GM21619 (cell line): ENCODE results near the gene PPM1E.
"Not testable (repeated sequence)": the region's sequence is repeated elsewhere in the genome, so short reads cannot be mapped to it uniquely, and the experiment has no call there.

Experiments used
- ATAC-seq: cut with Tn5 transposase; IDR thresholded peaks from one replicate; pipeline ENCODE4 v1.9.1; 2021; ENCODE audit not compliant: unreplicated experiment

Gene PPM1E

DNA sequence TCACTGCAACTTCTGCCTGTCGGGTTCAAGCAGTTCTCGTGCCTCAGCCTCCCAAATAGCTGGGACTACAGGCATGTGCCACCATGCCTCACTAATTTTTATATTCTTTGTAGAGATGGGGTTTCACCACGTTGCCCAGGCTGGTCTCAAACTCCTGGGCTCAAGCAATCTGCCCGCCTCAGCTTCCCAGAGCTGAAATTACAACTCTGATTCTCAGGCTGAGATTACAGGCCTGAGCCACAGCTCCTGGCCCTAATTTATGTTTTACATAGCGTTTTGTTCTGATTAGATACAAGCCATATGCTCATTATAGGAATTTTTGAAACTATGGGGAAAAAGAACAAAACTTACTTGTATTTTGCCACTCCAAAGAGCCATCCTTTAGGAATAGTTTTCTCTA lies 22.8 kb downstream of the PPM1E start:
- not testable (repeated sequence) for ATAC-seq

DNA sequence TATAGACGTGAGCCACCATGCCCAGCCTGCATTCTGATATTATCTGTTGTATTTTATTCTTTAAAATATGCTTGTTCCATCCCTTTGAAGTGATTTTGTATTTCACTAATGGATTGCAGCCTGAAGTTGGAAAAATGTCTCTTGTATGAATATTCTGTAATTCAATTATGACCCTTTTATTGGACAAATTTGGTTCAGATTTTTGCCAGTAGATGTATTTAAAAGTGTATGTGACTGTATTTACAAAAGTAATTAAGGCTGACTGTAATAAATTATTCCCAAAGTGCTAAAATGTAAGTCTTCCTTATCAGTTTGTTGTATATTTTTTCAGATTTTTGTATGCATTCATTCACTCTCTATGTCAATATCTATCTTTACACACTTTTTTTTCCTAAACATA lies 23.8 kb downstream of the PPM1E start:
- ATAC-seq: no peak

DNA sequence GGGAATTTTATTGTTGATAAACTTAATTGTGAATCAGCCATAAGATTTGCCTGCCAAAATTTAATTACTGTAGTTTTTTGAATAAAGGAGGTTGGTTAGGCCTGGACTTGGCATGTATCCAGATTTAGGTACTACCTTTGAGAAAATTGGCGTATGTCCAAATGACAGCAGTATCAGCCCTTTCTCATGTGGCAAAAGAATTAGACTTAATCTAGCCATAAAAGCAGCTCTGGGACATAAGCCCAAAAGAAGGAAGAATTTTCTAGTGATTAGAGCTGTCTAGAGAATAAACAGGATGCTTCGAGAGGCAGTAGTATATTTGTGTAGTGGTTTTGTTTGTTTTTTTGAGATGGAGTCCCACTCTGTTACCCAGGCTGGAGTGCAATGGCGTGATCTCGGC lies 27.7 kb downstream of the PPM1E start:
- ATAC-seq: no peak

DNA sequence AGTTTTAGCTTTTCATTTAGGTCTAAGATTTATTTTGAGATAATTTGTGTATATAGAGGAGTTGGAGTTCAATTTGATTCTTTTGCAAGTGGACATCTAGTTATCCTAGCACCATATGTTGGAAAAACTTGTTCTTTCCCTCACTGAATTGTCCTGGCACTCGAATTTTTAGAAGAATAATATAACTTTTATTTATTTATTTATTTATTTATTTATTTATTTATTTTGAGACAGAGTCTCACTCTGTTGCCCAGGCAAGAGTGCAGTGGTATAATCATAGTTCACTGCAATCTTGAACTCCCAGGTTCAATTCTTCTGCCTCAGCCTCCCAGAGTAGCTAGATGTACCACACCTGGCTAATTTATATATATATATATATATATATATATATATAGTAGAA lies 29.4 kb downstream of the PPM1E start:
- ATAC-seq: no peak

DNA sequence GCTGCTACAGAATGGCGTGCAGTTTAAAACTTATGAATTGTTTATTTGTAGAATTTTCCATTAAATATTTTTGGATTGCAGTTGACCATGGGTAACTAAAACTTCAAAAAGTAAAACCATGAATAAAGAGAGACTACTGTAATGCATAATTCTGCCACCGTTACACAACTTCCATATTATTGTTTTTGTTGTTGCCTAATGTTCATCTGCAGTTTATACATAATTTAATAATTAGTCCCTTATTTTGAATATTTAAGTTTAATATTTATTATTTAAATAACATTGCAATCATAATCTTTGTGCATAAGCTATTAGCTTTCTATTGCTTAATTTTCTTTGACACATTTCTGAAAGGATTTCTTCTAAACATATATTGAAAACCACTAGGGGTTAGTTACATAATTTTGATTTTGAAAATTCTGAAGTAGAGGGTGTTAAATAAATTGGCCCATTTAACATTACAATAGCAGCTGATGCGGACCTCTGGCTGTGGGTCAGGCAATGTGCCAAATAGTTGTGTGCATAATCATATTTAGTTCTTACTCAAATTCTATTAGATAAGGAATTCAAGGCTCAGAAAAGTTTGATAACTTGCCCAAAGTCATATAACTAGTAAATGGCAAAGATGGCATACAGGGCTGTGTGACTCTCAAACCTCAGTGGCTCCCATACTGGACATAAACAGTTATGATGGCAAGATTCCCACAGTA lies 31.1 kb downstream of the PPM1E start:
- no peak for ATAC-seq

DNA sequence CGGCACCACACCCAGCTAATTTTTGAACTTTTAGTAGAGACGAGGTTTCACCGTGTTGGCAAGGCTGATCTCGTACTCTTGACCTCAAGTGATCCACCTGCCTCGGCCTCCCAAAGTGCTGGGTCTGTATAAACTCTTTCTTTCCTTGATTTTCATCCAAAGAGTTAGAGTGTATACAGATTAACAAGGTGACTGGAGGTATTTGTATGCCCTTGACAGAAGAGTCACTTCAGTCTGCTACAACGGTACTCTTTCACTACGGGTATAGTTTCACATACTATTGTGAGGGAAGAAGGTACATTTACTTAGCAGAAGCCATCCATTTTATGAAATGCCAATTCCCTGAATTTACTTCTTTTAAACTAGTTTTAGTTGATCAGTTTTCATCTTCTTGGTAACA lies 32.5 kb downstream of the PPM1E start:
- no peak for ATAC-seq

DNA sequence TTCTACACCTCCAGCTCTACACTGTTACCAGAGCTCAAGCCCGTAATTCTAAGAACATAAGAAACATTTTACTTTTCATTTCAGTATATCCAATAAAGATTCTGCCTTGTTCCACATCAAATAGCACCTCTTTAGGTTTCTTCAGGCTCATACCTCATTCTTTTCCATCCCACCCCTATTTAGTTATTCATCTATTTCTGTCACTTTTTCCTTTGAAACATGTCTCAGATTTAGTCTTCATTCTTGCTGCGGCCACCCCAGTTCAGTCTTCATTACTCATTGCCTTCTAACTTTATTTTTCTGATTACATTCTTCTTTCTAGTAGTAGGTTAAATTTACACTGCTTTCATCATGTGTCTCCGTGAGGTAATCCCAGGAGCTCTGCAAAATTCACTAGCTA lies 33.5 kb downstream of the PPM1E start:
- ATAC-seq: no peak

DNA sequence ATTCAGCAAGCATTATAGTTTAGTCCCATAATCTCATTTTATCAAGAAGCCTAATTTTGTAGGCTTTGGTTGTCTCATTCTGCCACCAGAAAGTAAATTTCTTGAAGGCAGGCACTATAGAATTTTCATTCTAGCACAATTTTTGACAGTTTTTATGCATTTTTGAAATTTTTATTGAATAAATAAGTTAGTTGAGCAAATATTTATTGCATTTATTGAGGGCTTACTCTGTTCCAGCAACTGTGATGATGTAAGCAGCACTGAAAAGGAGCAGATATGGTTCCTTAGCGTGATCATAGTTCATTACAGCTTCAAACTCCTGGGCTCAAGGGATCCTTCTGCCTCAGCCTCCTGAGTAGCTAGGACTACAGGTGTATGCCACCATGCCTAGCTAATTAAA lies 34.2 kb downstream of the PPM1E start:
- no peak for ATAC-seq

DNA sequence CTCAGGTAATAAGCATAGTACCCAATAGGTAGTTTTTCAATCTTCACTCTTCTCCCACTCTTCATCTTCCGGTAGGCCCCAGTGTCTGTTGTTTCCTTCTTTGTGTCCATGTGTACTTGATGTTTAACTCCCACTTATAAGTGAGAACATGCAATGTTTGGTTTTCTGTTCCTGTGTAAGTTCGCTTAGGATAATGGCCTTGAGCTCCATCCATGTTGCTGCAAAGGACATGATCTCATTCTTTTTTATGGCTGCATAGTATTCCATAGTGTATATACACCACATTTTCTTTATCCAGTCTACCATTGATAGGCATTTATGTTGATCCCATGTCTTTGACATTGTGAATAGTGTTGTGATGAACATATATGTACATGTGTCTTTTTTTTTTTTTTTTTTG lies 38.9 kb downstream of the PPM1E start:
- ATAC-seq: not testable (repeated sequence)

DNA sequence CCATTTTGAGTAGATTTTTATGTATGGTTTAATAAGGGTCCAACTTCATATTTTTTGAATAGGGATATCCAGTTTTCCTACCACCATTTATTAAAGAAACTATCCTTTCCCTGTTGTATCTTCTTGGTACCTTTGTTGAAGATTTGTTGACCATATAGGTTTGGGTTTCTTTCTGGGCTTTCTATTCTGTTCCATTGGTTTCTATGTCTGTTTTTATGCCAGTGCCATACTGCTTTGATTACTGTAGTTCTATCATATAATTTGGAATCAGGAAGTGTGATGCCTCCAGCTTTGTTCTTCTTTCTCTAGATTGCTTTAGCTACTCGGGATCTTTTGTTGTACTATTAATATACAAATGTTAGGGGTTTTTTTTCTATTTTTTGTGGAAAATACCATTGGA lies 46.5 kb downstream of the PPM1E start:
- ATAC-seq: no peak

DNA sequence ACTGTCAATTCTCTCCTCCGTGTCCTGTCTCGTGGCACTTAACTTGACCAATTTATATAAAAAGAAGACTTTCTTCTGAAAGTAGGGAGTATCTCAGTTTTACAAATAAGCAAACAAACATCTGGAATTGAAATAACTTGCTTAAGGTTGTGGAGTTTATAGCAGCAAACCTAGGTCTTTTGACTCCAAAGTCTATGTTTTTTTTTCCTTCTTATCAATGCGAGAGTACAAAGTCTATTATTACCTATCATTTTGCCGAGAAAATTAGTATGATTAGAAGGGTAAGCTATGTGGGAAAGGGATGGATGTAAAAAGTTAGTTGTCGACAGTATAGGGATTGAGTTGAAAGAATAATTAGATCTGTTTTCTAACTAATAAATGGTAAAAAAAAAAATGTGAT lies 50.4 kb downstream of the PPM1E start:
- no peak for ATAC-seq

DNA sequence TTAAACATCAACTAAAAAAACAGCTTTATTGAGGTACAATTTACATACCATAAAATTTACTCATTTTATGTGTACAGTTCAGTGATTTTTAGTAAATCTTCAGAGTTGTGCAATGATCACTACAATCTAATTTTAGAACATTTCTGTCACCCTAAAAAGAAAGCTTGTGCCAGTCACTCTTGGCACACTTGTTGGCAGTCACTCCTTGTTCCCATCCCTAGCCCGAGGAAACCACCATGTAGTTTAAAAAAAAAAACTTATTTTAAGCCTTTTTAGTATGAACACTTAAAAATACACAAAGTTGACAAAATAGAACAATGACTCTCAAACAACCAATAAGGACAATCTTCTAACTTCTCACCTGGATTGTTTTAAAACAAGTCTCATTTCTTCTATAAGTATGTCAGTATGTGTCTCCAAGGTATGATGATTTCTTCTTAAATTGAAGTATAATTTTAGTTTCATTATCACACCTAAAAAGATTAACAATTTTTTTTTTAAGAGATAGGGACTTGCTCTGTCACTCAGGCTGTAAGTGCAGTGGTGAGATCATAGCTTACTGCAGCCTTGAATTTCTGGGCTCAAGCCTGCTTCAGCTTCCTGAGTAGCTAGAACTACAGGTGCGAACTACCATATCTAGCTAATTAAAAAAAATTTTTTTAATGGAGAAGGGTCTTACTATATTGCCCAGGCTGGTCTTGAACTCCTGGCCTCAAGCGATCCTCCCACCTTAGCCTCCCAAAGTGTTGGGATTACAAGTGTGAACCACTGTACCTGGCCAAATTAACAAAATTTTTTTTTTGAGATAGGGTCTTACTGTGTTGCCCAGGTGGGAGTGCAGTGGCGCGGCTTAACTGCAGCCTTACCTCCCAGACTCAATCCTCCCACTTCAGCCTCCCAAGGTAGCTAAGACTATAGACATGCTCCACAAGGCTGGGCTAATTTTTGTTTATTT lies 53.2 kb downstream of the PPM1E start:
- no peak for ATAC-seq

DNA sequence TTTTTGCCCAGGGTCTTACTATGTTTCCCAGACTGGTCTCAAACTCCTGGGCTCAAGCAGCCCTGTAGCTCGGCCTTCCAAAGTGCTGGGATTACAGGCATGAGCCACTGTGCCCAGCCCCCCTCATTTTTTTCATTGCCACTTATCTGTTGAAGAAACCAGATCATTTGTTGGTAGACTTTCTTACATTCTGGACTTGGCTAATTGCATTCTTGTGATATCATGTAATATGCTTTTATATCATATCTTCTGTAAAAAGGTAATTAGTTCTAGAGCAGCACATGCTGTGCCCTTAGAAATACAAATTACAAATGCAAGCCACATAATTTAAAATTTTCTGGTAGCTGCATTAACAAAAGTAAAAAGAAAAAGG lies 53.9 kb downstream of the PPM1E start:
- ATAC-seq: no peak

DNA sequence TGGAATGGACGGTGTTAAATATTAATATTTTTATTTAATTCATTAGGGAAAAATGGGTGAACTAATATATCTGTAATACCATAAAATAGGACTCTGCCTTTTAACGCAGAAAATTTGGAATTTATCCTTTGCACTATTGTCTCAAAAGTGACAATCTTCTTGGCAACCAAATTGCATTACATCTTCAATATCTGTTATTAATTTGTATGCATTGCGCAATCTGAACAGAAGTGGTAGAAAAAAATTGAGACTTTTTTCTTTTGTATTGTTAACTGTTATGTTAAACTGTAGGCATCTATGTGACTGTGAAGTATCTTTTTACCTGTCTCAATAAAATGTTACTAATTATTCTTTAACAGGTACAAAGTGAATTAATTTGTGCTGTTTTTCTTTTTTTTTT lies 55.6 kb downstream of the PPM1E start:
- ATAC-seq: no peak

DNA sequence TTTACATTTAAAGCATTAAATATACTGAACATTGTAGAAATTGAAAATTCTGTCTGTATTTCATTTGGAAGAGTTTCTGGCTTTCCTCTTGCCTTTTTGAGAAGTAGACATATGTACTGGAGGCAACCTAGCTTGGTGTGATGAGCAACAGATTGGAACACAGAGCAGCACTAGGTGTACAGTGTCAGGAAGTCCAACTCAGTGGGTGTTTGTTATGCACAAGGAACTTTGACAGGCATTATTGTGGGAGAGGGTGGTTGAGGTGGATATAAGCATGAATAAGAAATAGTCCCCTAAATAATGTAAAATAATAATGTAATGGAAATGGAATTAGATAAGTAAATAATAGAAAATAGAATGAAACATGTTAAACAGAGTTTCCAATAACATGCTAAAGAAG lies 58.1 kb downstream of the PPM1E start:
- no peak for ATAC-seq

DNA sequence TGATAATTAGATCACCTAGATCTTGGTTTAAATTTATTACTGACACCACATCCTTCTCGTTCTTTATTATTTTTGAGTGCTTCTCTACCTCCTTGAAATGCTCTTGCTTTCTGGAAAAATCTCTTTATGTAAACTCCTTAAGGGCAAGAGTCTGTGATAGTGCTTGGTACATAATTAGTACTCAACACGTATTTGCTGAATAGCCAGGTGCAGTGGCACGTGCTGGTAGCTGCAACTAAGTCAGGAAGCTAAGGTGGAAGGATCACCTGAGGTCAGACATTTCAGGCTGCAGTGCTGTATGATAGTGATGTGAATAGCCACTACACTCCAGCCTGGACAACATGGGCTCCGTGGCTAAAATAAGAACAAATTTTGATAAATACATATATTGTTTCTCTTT lies 63.0 kb downstream of the PPM1E start:
- no peak for ATAC-seq

DNA sequence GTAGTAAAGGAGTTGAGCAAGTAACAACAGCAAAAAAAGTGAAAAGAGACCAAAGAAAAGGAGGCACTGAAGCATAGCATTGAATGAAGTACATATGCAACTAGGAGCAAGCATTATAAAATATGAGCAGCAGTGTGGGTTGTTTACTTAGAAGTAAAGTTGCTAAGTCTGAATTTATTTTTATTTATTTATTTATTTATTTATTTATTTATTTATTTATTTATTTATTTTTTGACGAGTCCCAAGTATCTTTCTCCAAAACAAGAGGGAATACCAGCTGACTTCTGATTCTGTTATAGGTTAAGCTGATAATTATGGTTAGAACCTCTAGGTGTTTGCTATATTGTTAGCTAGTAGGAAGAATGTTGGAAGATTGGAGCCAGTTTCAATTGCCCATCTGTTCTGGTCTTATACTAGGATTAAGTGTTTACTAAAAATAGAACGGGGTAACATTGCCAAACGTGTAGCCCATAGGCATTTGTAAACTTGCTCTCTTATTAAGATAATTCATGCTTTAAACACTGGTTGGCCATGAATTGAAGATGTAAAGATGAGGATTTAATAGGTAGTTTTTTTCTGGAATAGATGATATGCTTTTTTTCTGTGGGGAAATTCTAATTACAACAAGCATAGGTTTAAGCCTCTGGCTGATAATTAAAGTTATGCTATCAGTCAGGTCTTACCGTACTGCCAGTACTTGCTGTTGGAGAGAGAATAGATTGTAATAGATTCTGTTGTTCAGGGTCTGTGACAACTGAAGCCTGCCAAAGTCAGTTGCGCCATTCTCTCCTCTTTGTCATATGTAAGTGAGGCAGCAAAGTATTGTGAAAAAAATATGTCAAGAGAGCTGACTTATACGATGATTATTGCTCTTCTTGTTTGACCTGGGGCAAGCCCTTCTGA lies 66.7 kb downstream of the PPM1E start:
- no peak for ATAC-seq

DNA sequence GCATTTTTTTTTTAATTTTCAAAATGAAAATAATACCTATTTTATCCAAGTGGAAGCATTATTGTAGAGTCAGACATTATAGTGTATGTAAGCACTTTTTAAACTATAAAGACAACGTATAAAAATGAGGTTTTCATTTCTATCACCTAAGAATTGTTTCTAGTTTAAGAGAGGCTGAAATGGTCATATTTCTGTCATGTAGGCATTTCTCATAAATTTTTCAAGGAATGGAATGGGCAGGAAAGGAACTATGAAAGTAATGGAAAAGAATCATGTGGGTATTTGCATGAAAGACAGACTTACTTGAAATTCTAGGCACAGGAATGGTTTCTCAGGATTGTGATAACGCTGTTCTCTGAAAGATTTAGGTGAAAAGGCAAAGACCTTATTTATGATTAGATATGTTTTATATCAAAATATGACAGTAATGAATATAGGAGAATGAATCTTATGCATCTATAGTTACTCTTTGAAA lies 67.4 kb downstream of the PPM1E start:
- ATAC-seq: no peak

DNA sequence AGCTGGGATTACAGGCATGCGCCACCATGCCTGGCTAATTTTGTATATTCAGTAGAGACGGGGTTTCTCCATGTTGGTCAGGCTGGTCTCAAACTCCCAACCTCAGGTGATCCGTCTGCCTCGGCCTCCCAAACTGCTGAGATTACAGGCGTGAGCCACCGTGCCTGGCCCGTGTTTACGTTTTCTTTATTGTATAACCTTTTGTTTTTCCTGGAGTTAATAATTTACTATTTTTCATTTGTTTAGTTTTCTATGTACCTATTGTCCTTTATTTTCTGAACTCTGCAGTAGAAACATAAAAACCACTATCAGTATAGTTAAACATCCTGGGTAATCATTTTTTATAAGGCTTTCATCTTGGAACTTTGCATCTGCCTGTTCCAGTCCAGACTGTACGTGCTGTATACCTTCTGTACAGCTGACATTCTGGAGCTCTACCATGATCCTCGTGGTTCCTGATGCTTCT lies 73.6 kb downstream of the PPM1E start:
- ATAC-seq: no peak

DNA sequence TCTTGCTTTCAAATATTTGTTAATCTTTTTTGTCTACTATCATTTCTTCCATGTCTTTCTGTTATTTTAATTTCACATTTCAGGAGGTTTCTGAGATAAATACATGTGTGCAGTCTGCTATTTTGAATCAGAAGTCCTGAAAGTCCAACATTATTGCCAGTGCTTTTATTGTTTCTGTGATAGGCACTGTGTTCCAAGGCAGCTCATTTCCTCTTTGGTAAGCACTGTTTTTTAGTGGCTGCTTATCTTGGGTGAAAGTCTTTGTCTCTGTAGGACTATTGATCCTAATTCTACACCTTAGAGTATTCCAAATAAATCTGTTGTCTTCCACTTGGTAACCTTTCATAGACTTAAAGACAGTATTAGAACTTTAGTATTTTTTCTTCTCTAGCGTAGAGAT lies 76.1 kb downstream of the PPM1E start:
- ATAC-seq: no peak

DNA sequence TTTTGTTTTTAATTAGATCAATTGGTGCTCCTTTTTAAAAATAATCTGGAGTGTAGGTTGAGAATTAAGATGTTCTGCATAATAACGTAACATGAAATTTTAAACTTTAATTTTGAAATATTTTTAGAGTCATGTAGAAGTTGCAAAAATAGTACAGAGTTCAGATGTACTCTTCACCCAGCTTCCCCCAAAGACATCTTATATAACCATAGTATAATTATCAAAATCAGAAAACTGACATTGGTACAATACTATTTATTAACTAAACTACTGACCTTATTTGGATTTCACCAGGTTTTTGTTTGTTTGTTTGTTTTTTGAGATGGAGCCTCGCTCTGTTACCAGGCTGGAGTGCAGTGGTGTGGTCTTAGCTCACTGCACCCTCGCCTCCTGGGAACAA lies 76.9 kb downstream of the PPM1E start:
- no peak for ATAC-seq
